ENCODE data around the gene PTPRU. TPM values are rescaled to one million over a fixed set of nuclear protein-coding genes. Genes with fewer than 3 reads are reported as not detected.

The PTPRU gene
- total RNA-seq, 1 experiment from 2014 or later = 40.7 TPM

DNA sequence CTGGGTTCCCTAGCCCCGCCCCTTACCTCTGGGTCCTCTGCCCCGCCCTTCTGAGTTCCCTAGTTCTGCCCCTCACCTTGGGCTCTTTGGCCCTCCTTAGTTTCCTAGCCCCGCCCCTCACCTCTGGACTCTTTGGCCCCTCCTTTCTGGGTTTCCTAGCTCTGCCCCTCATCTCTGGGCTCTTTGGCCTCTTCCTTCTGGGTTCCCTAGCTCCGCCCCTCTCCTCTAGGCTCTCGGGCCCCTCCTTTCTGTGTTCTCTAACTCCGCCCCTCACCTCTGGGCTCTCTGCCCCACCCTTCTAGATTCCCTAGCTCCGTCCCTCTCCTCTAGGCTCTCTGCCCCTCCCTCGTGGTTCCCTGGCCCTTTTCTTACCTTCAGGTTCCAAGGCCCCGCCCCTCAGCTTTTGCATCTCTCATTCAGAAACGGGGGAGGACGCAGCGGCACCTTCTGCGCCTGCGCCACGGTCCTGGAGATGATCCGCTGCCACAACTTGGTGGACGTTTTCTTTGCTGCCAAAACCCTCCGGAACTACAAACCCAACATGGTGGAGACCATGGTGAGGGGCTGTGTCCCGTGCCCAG, 88.5 kb downstream of the PTPRU start:
- Histone ChIP-seq H3K4me3 (replicated peaks in 1 of 2; ENCODE audit: low read depth in 1 of 2, low read length in 2 of 2) (no peak overlapping the region), H3K9ac (ENCODE audit: low read length) (no peak overlapping the region), H3K27me3 (ENCODE audit: insufficient read depth, low read length) (no peaks in the 10 kb centered on the region), H2AFZ (ENCODE audit: low read depth, low read length, poor library complexity, severe bottlenecking) (no peak overlapping the region), H4K20me1 (ENCODE audit: insufficient read depth) (no peaks in the 10 kb centered on the region), H3K79me2 (ENCODE audit: insufficient read depth, low read length) (no peaks in the 10 kb centered on the region), H3K9me3 (ENCODE audit: control insufficient read depth in 1 of 2, insufficient read depth in 1 of 2, low read depth in 1 of 2, low read length in 2 of 2) (no peaks in the 10 kb centered on the region), H3K27ac (ENCODE audit: low read depth, low read length) (no peak overlapping the region), H3K36me3 (ENCODE audit: control insufficient read depth in 1 of 2, insufficient read depth in 2 of 2, low read length in 2 of 2) (0 out of 4 replicates have a peak, but pooled peaks cover 2 to 3% of the 10 kb centered on the region in 2 experiments), H3K9me2 (ENCODE audit: insufficient read depth) (no peaks in the 10 kb centered on the region), H3K4me1 (ENCODE audit: control insufficient read depth in 1 of 2, insufficient read depth in 2 of 2, low read length in 2 of 2) (peaks cover 0 to 6% of the 10 kb centered on the region in 2 experiments; a peak in 1 of 4 replicates), H3K4me2 (ENCODE audit: low read length) (no peak overlapping the region; the same call in 1 of the 2 replicates)
- ChIA-PET CTCF (interaction anchor here (0.8 kb wide), 1 partner anchor 16 kb away, joined by 4 read pairs; no protein-coding TSS in a partner anchor), RAD21 (ENCODE audit: low non-redundant PET in 1 of 2, low total read pairs in 2 of 2, uncharacterized antibody in 2 of 2, unreplicated experiment in 2 of 2) (no interaction called here), POLR2A (no interaction called here)
- ATAC-seq (peak; percentile 89), DNase-seq (ENCODE audit: low read depth, low spot score) (peak; percentile 8)
- no TSS peak for BruUV-seq (replicated peaks)
- TF ChIP-seq, protein P1, sequence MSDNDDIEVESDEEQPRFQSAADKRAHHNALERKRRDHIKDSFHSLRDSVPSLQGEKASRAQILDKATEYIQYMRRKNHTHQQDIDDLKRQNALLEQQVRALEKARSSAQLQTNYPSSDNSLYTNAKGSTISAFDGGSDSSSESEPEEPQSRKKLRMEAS (IDR thresholded peaks at IDR 0.05) = no peak
- TF ChIP-seq YY1 (IDR thresholded peaks at IDR 0.05; ENCODE audit: extremely low read depth, insufficient replicate concordance, low read depth, low read length) = no peak
- intact Hi-C loops (cut with micrococcal nuclease) = no loop called here

DNA sequence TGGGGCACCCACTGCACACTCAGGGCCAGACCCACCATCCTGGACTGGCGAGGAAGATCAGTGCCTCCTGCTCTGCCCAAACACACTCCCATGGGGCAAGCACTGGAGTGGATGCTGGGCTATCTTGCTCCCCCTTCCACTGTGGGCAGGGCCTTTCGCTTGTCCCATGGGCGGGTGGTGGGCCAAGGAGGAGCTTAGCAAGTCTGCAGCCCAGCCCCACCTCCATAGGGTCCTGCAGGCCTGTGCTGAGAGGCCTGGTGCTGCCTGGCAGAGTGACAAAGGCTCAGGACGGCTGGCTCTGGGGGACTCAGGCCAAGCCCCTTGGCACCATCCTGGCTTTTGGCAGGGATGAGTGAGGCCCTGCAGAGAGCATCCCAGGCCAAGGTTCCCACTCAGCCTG, 89.4 kb downstream of the PTPRU start:
- no peak overlapping the region for H3K4me2 ChIP-seq (ENCODE audit: low read length)
- ATAC-seq = no peak
- no peaks in the 10 kb centered on the region for H3K79me2 ChIP-seq (ENCODE audit: insufficient read depth, low read length)
- TF ChIP-seq POLR2A (IDR thresholded peaks at IDR 0.05; ENCODE audit: borderline replicate concordance, extremely low read depth, insufficient read depth, insufficient read length) (no peak), CBX3 (IDR thresholded peaks at IDR 0.05; ENCODE audit: low read depth) (no peak), POLR2AphosphoS5 (IDR thresholded peaks at IDR 0.05; ENCODE audit: low read depth, low read length) (no peak), EZH2phosphoT487 (IDR thresholded peaks at IDR 0.05; ENCODE audit: borderline replicate concordance) (no peak), EGR1 (IDR thresholded peaks at IDR 0.05; ENCODE audit: low read depth) (no peak), TCF7L2 (IDR thresholded peaks at IDR 0.05; ENCODE audit: borderline replicate concordance, extremely low read depth, insufficient read depth, insufficient read length) (no peak), EZH2 (IDR thresholded peaks at IDR 0.05) (no peak), SIN3A (IDR thresholded peaks at IDR 0.05; ENCODE audit: low read depth) (no peak), ELF1 (IDR thresholded peaks at IDR 0.05; ENCODE audit: borderline replicate concordance, low read depth) (no peak), ZFX (IDR thresholded peaks at IDR 0.05) (no peak), JUND (IDR thresholded peaks at IDR 0.05) (no peak)
- TF ChIP-seq, protein P2, sequence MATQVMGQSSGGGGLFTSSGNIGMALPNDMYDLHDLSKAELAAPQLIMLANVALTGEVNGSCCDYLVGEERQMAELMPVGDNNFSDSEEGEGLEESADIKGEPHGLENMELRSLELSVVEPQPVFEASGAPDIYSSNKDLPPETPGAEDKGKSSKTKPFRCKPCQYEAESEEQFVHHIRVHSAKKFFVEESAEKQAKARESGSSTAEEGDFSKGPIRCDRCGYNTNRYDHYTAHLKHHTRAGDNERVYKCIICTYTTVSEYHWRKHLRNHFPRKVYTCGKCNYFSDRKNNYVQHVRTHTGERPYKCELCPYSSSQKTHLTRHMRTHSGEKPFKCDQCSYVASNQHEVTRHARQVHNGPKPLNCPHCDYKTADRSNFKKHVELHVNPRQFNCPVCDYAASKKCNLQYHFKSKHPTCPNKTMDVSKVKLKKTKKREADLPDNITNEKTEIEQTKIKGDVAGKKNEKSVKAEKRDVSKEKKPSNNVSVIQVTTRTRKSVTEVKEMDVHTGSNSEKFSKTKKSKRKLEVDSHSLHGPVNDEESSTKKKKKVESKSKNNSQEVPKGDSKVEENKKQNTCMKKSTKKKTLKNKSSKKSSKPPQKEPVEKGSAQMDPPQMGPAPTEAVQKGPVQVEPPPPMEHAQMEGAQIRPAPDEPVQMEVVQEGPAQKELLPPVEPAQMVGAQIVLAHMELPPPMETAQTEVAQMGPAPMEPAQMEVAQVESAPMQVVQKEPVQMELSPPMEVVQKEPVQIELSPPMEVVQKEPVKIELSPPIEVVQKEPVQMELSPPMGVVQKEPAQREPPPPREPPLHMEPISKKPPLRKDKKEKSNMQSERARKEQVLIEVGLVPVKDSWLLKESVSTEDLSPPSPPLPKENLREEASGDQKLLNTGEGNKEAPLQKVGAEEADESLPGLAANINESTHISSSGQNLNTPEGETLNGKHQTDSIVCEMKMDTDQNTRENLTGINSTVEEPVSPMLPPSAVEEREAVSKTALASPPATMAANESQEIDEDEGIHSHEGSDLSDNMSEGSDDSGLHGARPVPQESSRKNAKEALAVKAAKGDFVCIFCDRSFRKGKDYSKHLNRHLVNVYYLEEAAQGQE (IDR thresholded peaks at IDR 0.05; ENCODE audit: low read depth) = no peak
- TF ChIP-seq, protein P3, sequence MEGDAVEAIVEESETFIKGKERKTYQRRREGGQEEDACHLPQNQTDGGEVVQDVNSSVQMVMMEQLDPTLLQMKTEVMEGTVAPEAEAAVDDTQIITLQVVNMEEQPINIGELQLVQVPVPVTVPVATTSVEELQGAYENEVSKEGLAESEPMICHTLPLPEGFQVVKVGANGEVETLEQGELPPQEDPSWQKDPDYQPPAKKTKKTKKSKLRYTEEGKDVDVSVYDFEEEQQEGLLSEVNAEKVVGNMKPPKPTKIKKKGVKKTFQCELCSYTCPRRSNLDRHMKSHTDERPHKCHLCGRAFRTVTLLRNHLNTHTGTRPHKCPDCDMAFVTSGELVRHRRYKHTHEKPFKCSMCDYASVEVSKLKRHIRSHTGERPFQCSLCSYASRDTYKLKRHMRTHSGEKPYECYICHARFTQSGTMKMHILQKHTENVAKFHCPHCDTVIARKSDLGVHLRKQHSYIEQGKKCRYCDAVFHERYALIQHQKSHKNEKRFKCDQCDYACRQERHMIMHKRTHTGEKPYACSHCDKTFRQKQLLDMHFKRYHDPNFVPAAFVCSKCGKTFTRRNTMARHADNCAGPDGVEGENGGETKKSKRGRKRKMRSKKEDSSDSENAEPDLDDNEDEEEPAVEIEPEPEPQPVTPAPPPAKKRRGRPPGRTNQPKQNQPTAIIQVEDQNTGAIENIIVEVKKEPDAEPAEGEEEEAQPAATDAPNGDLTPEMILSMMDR (IDR thresholded peaks at IDR 0.05 in 2 of 3, conservative IDR thresholded peaks at IDR 0.05 in 1 of 3; ENCODE audit: borderline replicate concordance in 1 of 3, insufficient read depth in 1 of 3, low read depth in 2 of 3, low read length in 2 of 3) = no peak
- TF ChIP-seq, protein P1 (IDR thresholded peaks at IDR 0.05) = no peak

More for the DNA sequence above, 89.4 kb downstream of the PTPRU start:
- Histone ChIP-seq H3K27ac (ENCODE audit: low read depth, low read length) (no peak overlapping the region), H3K4me1 (ENCODE audit: control insufficient read depth in 1 of 2, insufficient read depth in 2 of 2, low read length in 2 of 2) (peaks cover 0 to 6% of the 10 kb centered on the region in 2 experiments; a peak in 1 of 4 replicates), H2AFZ (ENCODE audit: low read depth, low read length, poor library complexity, severe bottlenecking) (no peak overlapping the region), H3K9me2 (ENCODE audit: insufficient read depth) (no peaks in the 10 kb centered on the region), H3K4me3 (replicated peaks in 1 of 2; ENCODE audit: low read depth in 1 of 2, low read length in 2 of 2) (no peak overlapping the region), H3K36me3 (ENCODE audit: control insufficient read depth in 1 of 2, insufficient read depth in 2 of 2, low read length in 2 of 2) (0 out of 4 replicates have a peak, but pooled peaks cover 2 to 3% of the 10 kb centered on the region in 2 experiments), H3K9me3 (ENCODE audit: control insufficient read depth in 1 of 2, insufficient read depth in 1 of 2, low read depth in 1 of 2, low read length in 2 of 2) (no peaks in the 10 kb centered on the region), H4K20me1 (ENCODE audit: insufficient read depth) (no peaks in the 10 kb centered on the region), H3K27me3 (ENCODE audit: insufficient read depth, low read length) (no peaks in the 10 kb centered on the region), H3K9ac (ENCODE audit: low read length) (no peak overlapping the region)
- POLR2A ChIA-PET = no interaction called here
- RAD21 ChIA-PET (ENCODE audit: low non-redundant PET in 1 of 2, low total read pairs in 2 of 2, uncharacterized antibody in 2 of 2, unreplicated experiment in 2 of 2) = no interaction called here
- no peak for DNase-seq (ENCODE audit: low read depth, low spot score)
- CTCF ChIA-PET = no interaction called here
- intact Hi-C loops (cut with micrococcal nuclease) = no loop called here
- BruUV-seq (replicated peaks) = no TSS peak
